Lung (tissue), 16 donors: ENCODE measurements around the gene CIB2. TPM values are rescaled to one million over a fixed set of nuclear protein-coding genes. Genes with fewer than 3 reads are reported as not detected.

ENCODE experiments used
- ATAC-seq: fragments of 200-7000 bp; cut with Tn5 transposase; one replicate; pipeline ENCODE4 v1.9.1; 2020; ENCODE audit warnings: moderate number of reproducible peaks; ENCODE audit not compliant: insufficient read depth, low FRiP score
- DNase-seq, 3 donors: peaks; one replicate each; pipeline ENCODE4 v3.0.0-alpha.2; 2013 to 2017
- H3K27ac ChIP-seq, 2 donors: one replicate each; pipeline ENCODE4 v1.5.1; 2013; ENCODE audit warnings: mild to moderate bottlenecking in 2 of 2, moderate library complexity in 2 of 2, control low read depth in 1 of 2, inconsistent platforms in 1 of 2, low read depth in 1 of 2, low read length in 1 of 2
- H3K27me3 ChIP-seq, 3 donors: one replicate each; pipeline ENCODE4 v1.5.1; 2013; ENCODE audit warnings: low read length in 2 of 3; ENCODE audit not compliant: control insufficient read depth in 3 of 3, insufficient read depth in 3 of 3
- H3K36me3 ChIP-seq, 4 donors: one replicate each; pipeline ENCODE4 v1.5.1; 2013; ENCODE audit warnings: low read length in 4 of 4, mild to moderate bottlenecking in 1 of 4, moderate library complexity in 1 of 4; ENCODE audit not compliant: control insufficient read depth in 4 of 4, insufficient read depth in 4 of 4
- H3K4me1 ChIP-seq, 5 donors: one replicate each; pipeline ENCODE4 v1.5.1; 2013; ENCODE audit warnings: low read length in 5 of 5, mild to moderate bottlenecking in 2 of 5, moderate library complexity in 1 of 5; ENCODE audit not compliant: control insufficient read depth in 5 of 5, insufficient read depth in 5 of 5
- H3K4me3 ChIP-seq: one replicate; pipeline ENCODE4 v1.5.1; 2013; ENCODE audit warnings: mild to moderate bottlenecking, control low read depth, moderate library complexity
- H3K9ac ChIP-seq, 2 donors: one replicate each; pipeline ENCODE4 v1.5.1; 2013; ENCODE audit warnings: low read length in 2 of 2, control low read depth in 1 of 2; ENCODE audit not compliant: insufficient read depth in 1 of 2
- H3K9me3 ChIP-seq, 4 donors: one replicate each; pipeline ENCODE4 v1.5.1; 2013; ENCODE audit warnings: low read length in 3 of 4, mild to moderate bottlenecking in 1 of 4, moderate library complexity in 1 of 4; ENCODE audit not compliant: control insufficient read depth in 4 of 4, insufficient read depth in 3 of 4
- WGBS, 2 donors: extraction: QIAGEN DNeasy Blood & Tissue Kit; methylation state at CpG; one replicate each; pipeline ENCODE4 v1.1.7; 2013; 5-methylcytosine and 5-hydroxymethylcytosine counted together
- long read RNA-seq, 5 donors: transcript quantifications; one replicate each; lab custom pipeline, GENCODE V29; 2026
- polyA plus RNA-seq, 2 donors: library from polyadenylated mRNA; stranded (reverse); fragments of 200-250 nt; gene quantifications; one replicate each; pipeline ENCODE4 v1.2.1, GENCODE V29; 2013
- total RNA-seq, 2 donors: library from RNA; depleted of rRNA in 1 of 2; stranded (reverse); fragments of >200 nt in 1 of 2; gene quantifications; one replicate each; pipeline ENCODE4 v1.2.1, GENCODE V29; 2014 to 2021
- TF ChIP-seq, protein P1 (sequence below): IDR thresholded peaks from 2 replicates; pipeline ENCODE4 v1.5.1; 2012; ENCODE audit warnings: mild to moderate bottlenecking; ENCODE audit errors: control extremely low read depth, extremely low read depth
- donor health status: control.
- donor health status: control.
- donor health status: Bipolar disorder and iron deficiency.
- donor health status: healthy.
- donor health status: DM: yes; HTN: yes; CAD: no.

CIB2 gene
- 1 to 10 TPM; 2.8 to 9.8 TPM for total RNA-seq
- polyA plus RNA-seq, result 1 to 10 TPM in 1 of 2 donors, under 1 TPM in 1; 0.95 to 1.5 TPM
- long read RNA-seq, donor 1, transcript CIB2-201 (6 exons, 1,598 nt), result major isoform, 5 of 6 reads
- long read RNA-seq, donor 1, partial matches to known transcripts, result 0 of 6 reads
- long read RNA-seq, donor 1, other reads (novel, unspliced or antisense), result 0 of 6 reads
- long read RNA-seq, donor 2, partial matches to known transcripts, result 0 of 3 reads
- long read RNA-seq, donor 2, other reads (novel, unspliced or antisense), result 0 of 3 reads
- long read RNA-seq, donor 3, transcript CIB2-201 (6 exons, 1,598 nt), result major isoform, 5 of 6 reads
- long read RNA-seq, donor 3, partial matches to known transcripts, result 0 of 6 reads
- long read RNA-seq, donor 3, other reads (novel, unspliced or antisense), result 0 of 6 reads
- long read RNA-seq, donor 4, partial matches to known transcripts, result 0 of 5 reads
- long read RNA-seq, donor 4, other reads (novel, unspliced or antisense), result 0 of 5 reads
- long read RNA-seq, donor 5, transcript CIB2-201 (6 exons, 1,598 nt), result major isoform, 6 of 8 reads
- long read RNA-seq, donor 5, partial matches to known transcripts, result 0 of 8 reads
- long read RNA-seq, donor 5, other reads (novel, unspliced or antisense), result 0 of 8 reads

DNA sequence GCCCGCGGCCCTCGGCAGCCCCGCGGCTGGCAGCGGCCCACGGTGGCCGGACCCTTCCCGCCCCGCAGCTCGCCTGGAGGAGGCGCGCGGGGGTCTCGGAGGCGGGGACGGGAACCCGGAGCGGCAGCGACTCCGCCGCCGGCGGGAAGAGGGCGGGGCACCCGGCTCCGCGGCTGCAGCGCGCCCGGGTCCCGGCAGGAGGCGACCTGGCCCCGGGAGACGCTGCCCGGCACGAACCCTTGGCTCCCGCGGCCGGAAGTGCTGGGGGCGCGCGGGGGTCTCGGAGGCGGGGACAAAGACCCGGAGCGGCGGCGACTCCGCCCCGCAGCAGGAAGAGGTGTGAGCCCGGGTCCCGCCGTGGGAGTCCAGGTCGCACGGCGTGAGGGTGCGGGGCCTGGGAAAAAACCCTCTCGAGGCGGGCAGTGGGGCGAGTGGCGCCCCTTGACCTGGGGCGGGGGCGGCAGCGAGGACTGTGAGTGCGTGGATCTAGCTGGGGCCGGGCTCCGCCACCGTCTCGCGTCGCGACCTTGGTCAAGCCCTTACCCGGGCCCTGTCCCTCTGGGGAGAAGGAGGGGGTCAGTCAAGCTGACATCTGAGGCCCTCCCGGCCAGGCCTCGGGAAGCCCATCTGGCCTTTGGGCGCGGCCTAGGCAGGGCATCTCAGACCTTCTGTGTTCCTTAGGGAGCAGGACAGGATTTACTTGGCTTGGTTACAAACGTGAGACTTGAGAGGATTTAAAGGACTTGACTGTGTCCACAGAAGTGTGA lies at the start of gene CIB2:
Gene CIB2 (minus strand): TSS at position 151 of the 767 bp plus-strand sequence. CDS start 230 bp downstream, outside the sequence.
- 0 to 1% methylated on average over 47 to 79 of the region's 79 CpGs for WGBS, 2 donors
- H3K9ac ChIP-seq, result peak within 1 kb of the TSS; percentile 93 to 95
- TF ChIP-seq, protein P1, sequence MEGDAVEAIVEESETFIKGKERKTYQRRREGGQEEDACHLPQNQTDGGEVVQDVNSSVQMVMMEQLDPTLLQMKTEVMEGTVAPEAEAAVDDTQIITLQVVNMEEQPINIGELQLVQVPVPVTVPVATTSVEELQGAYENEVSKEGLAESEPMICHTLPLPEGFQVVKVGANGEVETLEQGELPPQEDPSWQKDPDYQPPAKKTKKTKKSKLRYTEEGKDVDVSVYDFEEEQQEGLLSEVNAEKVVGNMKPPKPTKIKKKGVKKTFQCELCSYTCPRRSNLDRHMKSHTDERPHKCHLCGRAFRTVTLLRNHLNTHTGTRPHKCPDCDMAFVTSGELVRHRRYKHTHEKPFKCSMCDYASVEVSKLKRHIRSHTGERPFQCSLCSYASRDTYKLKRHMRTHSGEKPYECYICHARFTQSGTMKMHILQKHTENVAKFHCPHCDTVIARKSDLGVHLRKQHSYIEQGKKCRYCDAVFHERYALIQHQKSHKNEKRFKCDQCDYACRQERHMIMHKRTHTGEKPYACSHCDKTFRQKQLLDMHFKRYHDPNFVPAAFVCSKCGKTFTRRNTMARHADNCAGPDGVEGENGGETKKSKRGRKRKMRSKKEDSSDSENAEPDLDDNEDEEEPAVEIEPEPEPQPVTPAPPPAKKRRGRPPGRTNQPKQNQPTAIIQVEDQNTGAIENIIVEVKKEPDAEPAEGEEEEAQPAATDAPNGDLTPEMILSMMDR, result peak; percentile 49
- H3K4me1 ChIP-seq, result peaks cover 0 to 13% (median 5%) of the 10 kb centered on the region in 5 donors
- peak within 1 kb of the TSS; percentile 65 to 82 for H3K27ac ChIP-seq
- H3K36me3 ChIP-seq, result no peaks in the 10 kb centered on the region
- DNase-seq (peak; percentile 90 to 93 (median 92)), ATAC-seq (peak; percentile 88)
- no peaks in the 10 kb centered on the region for H3K27me3 ChIP-seq
- H3K4me3 ChIP-seq, result peak within 1 kb of the TSS; percentile 58
- peaks cover 0 to 3% (median 0%) of the 10 kb centered on the region in 4 donors for H3K9me3 ChIP-seq

DNA sequence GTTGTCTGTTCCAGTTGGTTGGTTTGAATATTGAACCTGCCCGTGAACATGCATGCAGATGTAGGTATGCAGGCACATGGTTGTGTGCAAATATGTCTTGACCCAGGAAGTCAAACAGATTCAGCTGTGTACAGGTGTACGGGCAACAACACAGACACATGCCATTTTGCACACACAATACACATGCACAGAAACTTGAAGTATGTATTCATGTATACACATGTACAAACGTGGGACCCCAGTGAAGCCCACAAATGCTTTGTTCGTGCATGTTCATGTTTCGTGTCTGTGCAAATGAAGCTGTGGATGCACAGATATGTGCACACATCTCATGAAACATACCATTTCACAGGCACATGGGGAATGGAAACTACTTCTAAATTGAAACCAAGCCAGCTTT lies 48.7 kb upstream of the CIB2 start:
- Histone ChIP-seq H3K36me3 (no peaks in the 10 kb centered on the region), H3K9me3 (no peaks in the 10 kb centered on the region), H3K4me1 (no peaks in the 10 kb centered on the region), H3K9ac (no peak overlapping the region), H3K27me3 (no peaks in the 10 kb centered on the region), H3K4me3 (no peak overlapping the region), H3K27ac (no peak overlapping the region)
- WGBS, 2 donors, result 89 to 94% methylated on average over 5 of the region's 5 CpGs
- DNase-seq (no peak), ATAC-seq (no peak)
- TF ChIP-seq, protein P1, result no peak

DNA sequence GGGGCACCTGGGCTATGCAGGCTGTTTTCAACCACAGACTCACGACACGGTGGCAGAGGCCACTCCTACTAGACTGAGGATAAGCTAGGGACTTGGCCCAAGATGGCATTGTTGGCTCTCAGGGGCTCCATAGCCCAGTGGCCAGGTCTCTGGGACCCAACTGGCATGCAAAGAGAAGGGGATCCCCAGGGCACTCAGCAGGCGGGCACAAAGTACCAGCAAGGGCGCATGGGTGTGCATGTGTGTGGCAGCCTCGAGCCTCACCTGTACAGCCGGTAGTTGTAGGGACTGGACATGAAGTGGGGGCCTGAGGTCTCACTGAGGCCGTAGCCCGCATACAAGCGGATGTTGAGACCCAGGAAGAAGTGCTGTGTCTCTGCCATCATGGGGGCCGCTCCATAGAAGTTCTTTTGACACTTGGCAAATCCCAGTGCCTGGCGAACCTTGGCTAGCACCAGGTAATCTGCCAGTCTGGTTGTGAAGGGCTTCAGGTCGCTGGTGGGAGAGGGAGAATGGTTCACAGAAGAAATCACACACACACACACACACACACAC lies 48.1 kb upstream of the CIB2 start:
- H3K27me3 ChIP-seq, result no peaks in the 10 kb centered on the region
- H3K4me1 ChIP-seq, result no peaks in the 10 kb centered on the region
- WGBS, 2 donors, result 89 to 92% methylated on average over 12 of the region's 12 CpGs
- TF ChIP-seq, protein P1, result no peak
- DNase-seq, result no peak
- H3K9ac ChIP-seq, result no peak overlapping the region
- no peaks in the 10 kb centered on the region for H3K9me3 ChIP-seq
- no peak for ATAC-seq
- no peak overlapping the region for H3K27ac ChIP-seq
- H3K36me3 ChIP-seq, result no peaks in the 10 kb centered on the region
- H3K4me3 ChIP-seq, result no peak overlapping the region
